ENCODE results near the gene KCNJ11. TPM values are rescaled to one million over a fixed set of nuclear protein-coding genes. Genes with fewer than 3 reads are reported as not detected.
"Not testable (repeated sequence)": the region's sequence is repeated elsewhere in the genome, so short reads cannot be mapped to it uniquely, and the experiment has no call there.

The KCNJ11 gene
- total and polyA plus RNA-seq, 11 donors: 11.5 to 32.4 (median 17.6) TPM

- no peak for TF ChIP-seq POLR2A (IDR thresholded peaks at IDR 0.05)
- no peak for TF ChIP-seq CTCF (IDR thresholded peaks at IDR 0.05)
- Histone ChIP-seq H3K36me3 (no peaks in the 10 kb centered on the region), H3K4me1 (no peaks in the 10 kb centered on the region), H3K27ac (no peak overlapping the region), H3K4me3 (no peak overlapping the region), H3K27me3 (peaks cover 0 to 3% (median 0%) of the 10 kb centered on the region in 9 donors), H3K9me3 (no peaks in the 10 kb centered on the region)
- 62 to 73% (median 72%) methylated on average over 8 of the region's 8 CpGs; no CpG with 5 or more reads in 1 of the 4 donors for WGBS, 4 donors
- ATAC-seq (no peak), DNase-seq (no peak)
- intact Hi-C loops (cut with DNase I): no loop called here
These were observed 42.7 kb upstream of the KCNJ11 start for GRCh38 chr11:17431139-17431538.

- Histone ChIP-seq H3K4me3 (no peak overlapping the region), H3K27ac (no peak overlapping the region), H3K27me3 (peaks cover 0 to 3% (median 0%) of the 10 kb centered on the region in 9 donors), H3K9me3 (no peaks in the 10 kb centered on the region), H3K36me3 (no peaks in the 10 kb centered on the region), H3K4me1 (no peaks in the 10 kb centered on the region)
- DNase-seq: no peak
- WGBS, 4 donors: 90 to 96% (median 94%) methylated on average over 11 to 13 of the region's 13 CpGs
- no peak for TF ChIP-seq POLR2A (IDR thresholded peaks at IDR 0.05)
- TF ChIP-seq CTCF (IDR thresholded peaks at IDR 0.05): no peak
- ATAC-seq: no peak
- intact Hi-C loops (cut with DNase I): no loop called here
These were observed 42.2 kb upstream of the KCNJ11 start for GRCh38 chr11:17430616-17431015.

- WGBS, 4 donors: 87 to 95% (median 92%) methylated on average over 3 of the region's 3 CpGs
These were observed 40.5 kb upstream of the KCNJ11 start for GRCh38 chr11:17428925-17429324.

GRCh38 chr11:17428261-17428660 is 39.8 kb upstream of the KCNJ11 start:
- 94 to 96% (median 95%) methylated on average over 7 to 11 of the region's 11 CpGs for WGBS, 4 donors
- peaks cover 0 to 3% (median 0%) of the 10 kb centered on the region in 9 donors for H3K27me3 ChIP-seq
- H3K36me3 ChIP-seq: no peaks in the 10 kb centered on the region
- no peaks in the 10 kb centered on the region for H3K9me3 ChIP-seq
- no peaks in the 10 kb centered on the region for H3K4me1 ChIP-seq
- ATAC-seq (no peak), DNase-seq (no peak)
- no peak for TF ChIP-seq POLR2A (IDR thresholded peaks at IDR 0.05)
- TF ChIP-seq CTCF (IDR thresholded peaks at IDR 0.05): no peak
- no peak overlapping the region for H3K27ac ChIP-seq
- H3K4me3 ChIP-seq: no peak overlapping the region
- intact Hi-C loops (cut with DNase I): no loop called here

More at GRCh38 chr11:17428925-17429324, 40.5 kb upstream of the KCNJ11 start:
- Histone ChIP-seq H3K9me3 (no peaks in the 10 kb centered on the region), H3K4me3 (no peak overlapping the region), H3K4me1 (no peaks in the 10 kb centered on the region), H3K27me3 (peaks cover 0 to 3% (median 0%) of the 10 kb centered on the region in 9 donors), H3K27ac (no peak overlapping the region), H3K36me3 (no peaks in the 10 kb centered on the region)
- DNase-seq (no peak), ATAC-seq (no peak)
- intact Hi-C loops (cut with DNase I): no loop called here
- TF ChIP-seq POLR2A (IDR thresholded peaks at IDR 0.05) (no peak), CTCF (IDR thresholded peaks at IDR 0.05) (no peak)

- H3K9me3 ChIP-seq; intact Hi-C loops (cut with DNase I); H3K27ac ChIP-seq; ATAC-seq; H3K36me3 ChIP-seq; H3K27me3 ChIP-seq; H3K4me1 ChIP-seq; DNase-seq; H3K4me3 ChIP-seq: not testable (repeated sequence)
- 70 to 84% (median 78%) methylated on average over 5 of the region's 5 CpGs for WGBS, 4 donors
These were observed 37.8 kb upstream of the KCNJ11 start for GRCh38 chr11:17426233-17426632.
